IMR-90 (cell line): ENCODE data around the gene PUS7L. TPM values are rescaled to one million over a fixed set of nuclear protein-coding genes. Genes with fewer than 3 reads are reported as not detected.

ENCODE experiments used
- ATAC-seq: fragments of 200-7000 bp; cut with Tn5 transposase; 2 replicates; pipeline ENCODE4 v1.9.1; 2020; ENCODE audit warnings: low read depth, mild to moderate bottlenecking, moderate library complexity
- BruUV-seq: library from RNA; stranded (reverse); fragments of 400-500 nt; replicated peaks from 2 replicates; lab custom pipeline; 2021; lab: Mats Ljungman, UMichigan
- CTCF ChIA-PET: fragments of 300-600 bp; formaldehyde crosslinking; extraction: SDS; loops from one replicate; lab custom pipeline; 2021; ENCODE audit warnings: antibody characterized with exemption; lab: Yijun Ruan, JAX
- POLR2A ChIA-PET: fragments of 300-600 bp; sonication (Branson Sonifier 250); formaldehyde crosslinking; loops from one replicate; lab custom pipeline; 2022; ENCODE audit warnings: antibody characterized with exemption; ENCODE audit not compliant: unreplicated experiment; lab: Charles Lee
- DNase-seq: peaks from one replicate; pipeline ENCODE4 v3.0.0; 2013
- H2AFZ ChIP-seq: replicated peaks from 2 replicates; pipeline ENCODE3; 2013; ENCODE audit warnings: low read length, mild to moderate bottlenecking; ENCODE audit not compliant: poor library complexity
- H2AK5ac ChIP-seq: 2 replicates; pipeline ENCODE4 v1.6.1; 2013; ENCODE audit warnings: low read depth, low read length, inconsistent platforms
- H2AK9ac ChIP-seq: replicated peaks from 2 replicates; pipeline ENCODE3; 2013; ENCODE audit warnings: mild to moderate bottlenecking, low read depth, low read length, moderate library complexity; ENCODE audit not compliant: poor library complexity
- H2BK120ac ChIP-seq: 2 replicates; pipeline ENCODE4 v1.6.1; 2013; ENCODE audit warnings: low read depth, low read length, inconsistent platforms
- H2BK15ac ChIP-seq: 3 replicates; pipeline ENCODE4 v1.6.1; 2013; ENCODE audit warnings: low read depth, low read length, inconsistent platforms
- H2BK20ac ChIP-seq: 2 replicates; pipeline ENCODE4 v1.6.1; 2013; ENCODE audit warnings: low read depth, mild to moderate bottlenecking, inconsistent platforms, low read length, moderate library complexity
- H2BK5ac ChIP-seq: 2 replicates; pipeline ENCODE4 v1.6.1; 2013; ENCODE audit warnings: mild to moderate bottlenecking, low read depth, low read length, inconsistent platforms; ENCODE audit not compliant: poor library complexity, severe bottlenecking
- H3K14ac ChIP-seq: replicated peaks from 2 replicates; pipeline ENCODE4 v1.6.1; 2013; ENCODE audit warnings: low read depth, low read length, inconsistent platforms
- H3K18ac ChIP-seq: 2 replicates; pipeline ENCODE4 v1.6.1; 2013; ENCODE audit warnings: low read depth, low read length, control low read depth
- H3K23ac ChIP-seq: 2 replicates; pipeline ENCODE4 v1.6.1; 2013; ENCODE audit warnings: low read depth, low read length, inconsistent platforms
- H3K27ac ChIP-seq: 2 replicates; pipeline ENCODE4 v1.5.1; 2013; ENCODE audit warnings: mild to moderate bottlenecking, control low read depth, low read length; ENCODE audit not compliant: insufficient read depth
- H3K27me3 ChIP-seq: 2 replicates; pipeline ENCODE4 v1.6.1; 2013; ENCODE audit warnings: low read length; ENCODE audit not compliant: control insufficient read depth, insufficient read depth
- H3K36me3 ChIP-seq: 2 replicates; pipeline ENCODE4 v1.6.1; 2013; ENCODE audit warnings: low read length, mixed read lengths; ENCODE audit not compliant: control insufficient read depth, insufficient read depth
- H3K4ac ChIP-seq: 2 replicates; pipeline ENCODE4 v1.6.1; 2013; ENCODE audit warnings: low read depth, low read length, inconsistent platforms
- H3K4me1 ChIP-seq: 2 replicates; pipeline ENCODE4 v1.6.1; 2013; ENCODE audit warnings: low read length, mixed read lengths; ENCODE audit not compliant: control insufficient read depth, insufficient read depth
- H3K4me2 ChIP-seq: 2 replicates; pipeline ENCODE4 v1.6.1; 2013; ENCODE audit warnings: low read depth, mild to moderate bottlenecking, control low read depth, low read length, moderate library complexity
- H3K4me3 ChIP-seq: 2 replicates; pipeline ENCODE4 v1.5.1; 2013; ENCODE audit warnings: low read depth, mild to moderate bottlenecking, control low read depth, low read length, moderate library complexity; ENCODE audit not compliant: insufficient read depth
- H3K56ac ChIP-seq: 2 replicates; pipeline ENCODE4 v1.6.1; 2013; ENCODE audit warnings: low read length, inconsistent platforms; ENCODE audit not compliant: insufficient read depth; ENCODE audit errors: extremely low read depth
- H3K79me1 ChIP-seq, 2 experiments: 2 replicates each; pipeline ENCODE4 v1.6.1; 2013; ENCODE audit warnings: low read length in 2 of 2, inconsistent platforms in 1 of 2, low read depth in 1 of 2
- H3K9ac ChIP-seq: 2 replicates; pipeline ENCODE4 v1.6.1; 2013; ENCODE audit warnings: low read depth, low read length, control low read depth
- H3K9me1 ChIP-seq: 2 replicates; pipeline ENCODE4 v1.6.1; 2013; ENCODE audit warnings: low read length, inconsistent platforms; ENCODE audit not compliant: insufficient read depth
- H3K9me3 ChIP-seq: 2 replicates; pipeline ENCODE4 v1.6.1; 2013; ENCODE audit warnings: low read length; ENCODE audit not compliant: control insufficient read depth, insufficient read depth
- H4K20me1 ChIP-seq: 2 replicates; pipeline ENCODE4 v1.6.1; 2013; ENCODE audit warnings: low read length, inconsistent platforms; ENCODE audit not compliant: insufficient read depth
- H4K5ac ChIP-seq: 2 replicates; pipeline ENCODE4 v1.6.1; 2013; ENCODE audit warnings: mild to moderate bottlenecking, low read depth, low read length, control low read depth
- H4K8ac ChIP-seq, 2 experiments: 2 replicates each; pipeline ENCODE4 v1.6.1; 2013; ENCODE audit warnings: low read depth in 2 of 2, low read length in 2 of 2, control low read depth in 1 of 2, inconsistent platforms in 1 of 2
- H4K91ac ChIP-seq: 2 replicates; pipeline ENCODE4 v1.6.1; 2013; ENCODE audit warnings: low read depth, low read length, inconsistent platforms; ENCODE audit not compliant: insufficient read depth
- CEBPB ChIP-seq: IDR thresholded peaks from 2 replicates; pipeline ENCODE4 v1.6.1; 2012; ENCODE audit warnings: low read depth, low read length, improper control_type of control experiment
- CTCF ChIP-seq: conservative IDR thresholded peaks from 2 replicates; pipeline ENCODE4 v1.5.1; 2012; ENCODE audit warnings: mild to moderate bottlenecking, low read depth, low read length, improper control_type of control experiment
- MXI1 ChIP-seq: IDR thresholded peaks from 2 replicates; pipeline ENCODE4 v1.6.1; 2012; ENCODE audit warnings: low read depth, mild to moderate bottlenecking, low read length, moderate library complexity, borderline replicate concordance
- NFE2L2 ChIP-seq: fragments of 150-350 bp; IDR thresholded peaks from 2 replicates; pipeline ENCODE4 v1.6.1; 2016; ENCODE audit warnings: low read depth, mild to moderate bottlenecking, low read length
- POLR2A ChIP-seq: IDR thresholded peaks from 2 replicates; pipeline ENCODE4 v1.6.1; 2012; ENCODE audit warnings: mild to moderate bottlenecking, low read depth, low read length
- RAD21 ChIP-seq: IDR thresholded peaks from 2 replicates; pipeline ENCODE4 v1.6.1; 2012; ENCODE audit warnings: low read length, improper control_type of control experiment
- SMC3 ChIP-seq: fragments of 150-350 bp; IDR thresholded peaks from 2 replicates; pipeline ENCODE4 v1.6.1; 2016; ENCODE audit warnings: low read depth, mild to moderate bottlenecking, antibody characterized with exemption, low read length, moderate library complexity
- WGBS, 2 experiments: methylation state at CpG; one replicate each; pipeline versions ENCODE4 v1.1.5 to v1.1.7; 2013; ENCODE audit warnings: missing lambda C conversion rate in 2 of 2; ENCODE audit not compliant: insufficient read length in 1 of 2; ENCODE audit errors: extremely low coverage in 2 of 2; 5-methylcytosine and 5-hydroxymethylcytosine counted together
- dilution Hi-C: fragments of 300-500 bp; cut with HindIII; formaldehyde crosslinking; loops from one replicate; pipeline ENCODE4 v1.14.3; 2018; ENCODE audit warnings: low sequenced_read_pairs; ENCODE audit not compliant: unreplicated experiment
- in situ Hi-C: fragments of 300-500 bp; cut with MboI; formaldehyde crosslinking; loops from 3 replicates; pipeline ENCODE4 v1.14.3; 2019; ENCODE audit warnings: low sequenced_read_pairs, inconsistent platforms, mixed read lengths
- intact Hi-C: fragments of 100-400 bp; cut with micrococcal nuclease; formaldehyde crosslinking; loops from 2 replicates; pipeline ENCODE4 v1.10.0; 2022
- polyA plus RNA-seq, 3 experiments: library from polyadenylated mRNA; depleted of rRNA; stranded (reverse); fragments of >200 nt; gene quantifications; 2 replicates each; pipeline ENCODE4 v1.2.3, GENCODE V29; 2012; ENCODE audit warnings: low replicate concordance in 1 of 3
- total RNA-seq: library from RNA; depleted of rRNA; stranded (reverse); fragments of >200 nt; gene quantifications from 2 replicates; pipeline ENCODE4 v1.2.3, GENCODE V29; 2012

Gene PUS7L
- total and polyA plus RNA-seq, 2 of the 4 experiments (the other 2 are of a cell fraction) = 5.1 to 44.8 TPM

- in situ Hi-C loops = no loop called here
- Histone ChIP-seq H3K14ac (no peak overlapping the region), H4K20me1 (no peaks in the 10 kb centered on the region), H3K4me2 (no peak overlapping the region), H3K18ac (no peak overlapping the region), H2BK120ac (no peak overlapping the region), H3K4me1 (no peaks in the 10 kb centered on the region), H2AFZ (no peak overlapping the region), H4K5ac (no peak overlapping the region), H4K91ac (no peak overlapping the region), H3K4me3 (no peak overlapping the region), H3K9ac (no peak overlapping the region), H2AK5ac (no peak overlapping the region), H2BK20ac (no peak overlapping the region), H3K23ac (no peak overlapping the region), H3K9me1 (no peaks in the 10 kb centered on the region), H2BK5ac (no peak overlapping the region), H4K8ac (no peak overlapping the region), H3K27ac (no peak overlapping the region), H2AK9ac (no peak overlapping the region), H3K79me1 (no peaks in the 10 kb centered on the region), H3K4ac (no peak overlapping the region), H3K27me3 (no peaks in the 10 kb centered on the region; the same call in 1 of the 2 replicates), H3K56ac (no peak overlapping the region), H3K9me3 (no peaks in the 10 kb centered on the region), H2BK15ac (no peak overlapping the region), H3K36me3 (no peaks in the 10 kb centered on the region)
- ChIA-PET POLR2A (no interaction called here), CTCF (no interaction called here)
- BruUV-seq = no TSS peak
- ATAC-seq = no peak
- WGBS, 2 experiments = no CpG with 5 or more reads among the region's 1 CpG
- no peak for TF ChIP-seq POLR2A
- no peak for TF ChIP-seq SMC3
- no peak for TF ChIP-seq MXI1
- TF ChIP-seq NFE2L2 = no peak
- no peak for TF ChIP-seq CEBPB
- no peak for TF ChIP-seq CTCF
- no peak for TF ChIP-seq RAD21
- dilution Hi-C loops = no loop called here
- no peak for DNase-seq
- intact Hi-C loops = no loop called here
Measured at GRCh38 chr12:43694879-43695278, 63.7 kb downstream of the PUS7L start.
